ENCODE data around the gene ATP9B.

DNA sequence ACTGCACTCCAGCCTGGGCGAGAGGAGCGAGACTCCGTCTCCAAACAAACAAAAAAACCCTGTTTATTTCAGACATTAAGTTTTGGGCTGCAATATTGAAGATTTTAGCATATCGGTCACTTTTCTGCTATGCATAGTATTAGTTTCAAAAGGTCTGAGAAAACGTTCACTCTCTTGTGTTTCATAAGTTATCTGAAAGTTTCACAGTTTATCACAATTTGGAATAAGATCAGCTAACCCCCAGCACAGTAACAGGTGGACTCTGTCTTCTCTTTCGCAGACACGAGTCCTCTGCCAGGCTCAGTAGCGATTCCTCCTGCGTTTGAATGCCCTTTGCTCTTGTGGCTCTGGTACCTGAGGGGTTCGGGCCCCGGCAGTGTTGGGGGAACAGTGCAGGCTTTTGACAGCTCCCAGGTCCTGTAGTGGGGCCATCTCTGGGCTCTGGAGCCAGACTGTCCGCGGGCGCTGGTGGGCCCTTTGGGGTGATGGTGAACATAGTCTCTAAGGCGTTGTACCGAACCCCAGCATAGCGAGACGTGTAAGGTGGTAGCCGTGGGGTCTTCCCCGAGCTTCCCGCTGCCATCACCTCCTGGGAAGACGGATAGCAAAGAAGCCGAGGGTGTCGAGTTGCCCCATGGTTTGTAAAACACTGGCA, 347.0 kb downstream of the ATP9B start:
- TF ChIP-seq CTCF (IDR thresholded peaks at IDR 0.05) (no peak), EZH2 (IDR thresholded peaks at IDR 0.05) (no peak)
